Left ventricle myocardium inferior (tissue), 1 donor: ENCODE measurements around the gene RIMS1. TPM values are rescaled to one million over a fixed set of nuclear protein-coding genes. Genes with fewer than 3 reads are reported as not detected.
"Not testable (repeated sequence)": the region's sequence is repeated elsewhere in the genome, so short reads cannot be mapped to it uniquely, and the experiment has no call there.

Experiments used
- DNase-seq: peaks from one replicate; pipeline ENCODE4 v3.0.0-alpha.2; 2020
- H3K27ac ChIP-seq: fragments of 200-600 bp; replicated peaks from 2 replicates; pipeline ENCODE4 v1.8.0; 2021
- H3K27me3 ChIP-seq: fragments of 200-600 bp; 2 replicates; pipeline ENCODE4 v1.8.0; 2021; ENCODE audit warnings: low read depth
- H3K36me3 ChIP-seq: fragments of 200-600 bp; 2 replicates; pipeline ENCODE4 v1.8.0; 2021
- H3K4me1 ChIP-seq: fragments of 200-600 bp; 2 replicates; pipeline ENCODE4 v1.8.0; 2021
- H3K4me3 ChIP-seq: fragments of 200-600 bp; 2 replicates; pipeline ENCODE4 v1.8.0; 2021; ENCODE audit warnings: mild to moderate bottlenecking, moderate library complexity
- H3K9me3 ChIP-seq: fragments of 200-600 bp; replicated peaks from 2 replicates; pipeline ENCODE4 v1.8.0; 2021
- CTCF ChIP-seq: fragments of 200-600 bp; IDR thresholded peaks from 2 replicates; pipeline ENCODE4 v1.8.0; 2021; ENCODE audit warnings: antibody characterized with exemption, mild to moderate bottlenecking, borderline replicate concordance
- intact Hi-C: fragments of 100-400 bp; cut with micrococcal nuclease; formaldehyde crosslinking; loops from one replicate; pipeline ENCODE4 v1.11.0; 2022
- total RNA-seq: library from RNA; stranded (reverse); fragmentation: NEBNext Ultra II Directional; extraction: Animal tissue kit (Norgen Biotek cat#: 25700); gene quantifications from one replicate; pipeline ENCODE4 v1.2.1, GENCODE V29; 2021
- donor health status: DM: no; HTN: yes; CAD: no; lungs with severe emphysema.

The RIMS1 gene
- total RNA-seq, 1 donor from 2014 or later: 0.93 TPM

- no peak for DNase-seq
- no peaks in the 10 kb centered on the region for H3K27me3 ChIP-seq
- H3K9me3 ChIP-seq: no peaks in the 10 kb centered on the region
- no peaks in the 10 kb centered on the region for H3K36me3 ChIP-seq
- H3K4me3 ChIP-seq: no peak overlapping the region
- intact Hi-C loops: no loop called here
- H3K4me1 ChIP-seq: no peaks in the 10 kb centered on the region
- no peak for TF ChIP-seq CTCF
- no peak overlapping the region for H3K27ac ChIP-seq
Measured at GRCh38 chr6:71982389-71982788, 96.0 kb downstream of the RIMS1 start.

GRCh38 chr6:71983131-71983530, 96.8 kb downstream of the RIMS1 start:
- TF ChIP-seq CTCF: no peak
- H3K36me3 ChIP-seq: no peaks in the 10 kb centered on the region
- no peaks in the 10 kb centered on the region for H3K4me1 ChIP-seq
- no peaks in the 10 kb centered on the region for H3K27me3 ChIP-seq
- intact Hi-C loops: no loop called here
- DNase-seq: no peak
- no peaks in the 10 kb centered on the region for H3K9me3 ChIP-seq
- no peak overlapping the region for H3K4me3 ChIP-seq
- no peak overlapping the region for H3K27ac ChIP-seq

- no peak overlapping the region for H3K27ac ChIP-seq
Measured at GRCh38 chr6:71994705-71995271, 108.4 kb downstream of the RIMS1 start.

GRCh38 chr6:71997341-71997740, 111.0 kb downstream of the RIMS1 start:
- no peaks in the 10 kb centered on the region for H3K4me1 ChIP-seq
- no peak for DNase-seq
- no peak overlapping the region for H3K4me3 ChIP-seq
- TF ChIP-seq CTCF: no peak
- no peaks in the 10 kb centered on the region for H3K36me3 ChIP-seq
- H3K27ac ChIP-seq: no peak overlapping the region
- intact Hi-C loops: no loop called here
- H3K9me3 ChIP-seq: no peaks in the 10 kb centered on the region
- no peaks in the 10 kb centered on the region for H3K27me3 ChIP-seq

More at GRCh38 chr6:71994705-71995271, 108.4 kb downstream of the RIMS1 start:
- TF ChIP-seq CTCF: no peak
- no peak for DNase-seq
- intact Hi-C loops: no loop called here
- Histone ChIP-seq H3K9me3 (no peaks in the 10 kb centered on the region), H3K27me3 (no peaks in the 10 kb centered on the region), H3K4me1 (no peaks in the 10 kb centered on the region), H3K4me3 (no peak overlapping the region), H3K36me3 (no peaks in the 10 kb centered on the region)

- Histone ChIP-seq H3K36me3 (no peaks in the 10 kb centered on the region), H3K27ac (no peak overlapping the region), H3K4me1 (no peaks in the 10 kb centered on the region), H3K4me3 (no peak overlapping the region), H3K9me3 (peaks cover 21% of the 10 kb centered on the region), H3K27me3 (no peaks in the 10 kb centered on the region)
- TF ChIP-seq CTCF: no peak
- intact Hi-C loops: no loop called here
- DNase-seq: no peak
Measured at GRCh38 chr6:72002415-72002814, 116.1 kb downstream of the RIMS1 start.

GRCh38 chr6:72006591-72006990, 120.2 kb downstream of the RIMS1 start:
- DNase-seq, H3K36me3 ChIP-seq, H3K4me1 ChIP-seq, H3K27me3 ChIP-seq, intact Hi-C loops, H3K27ac ChIP-seq, H3K4me3 ChIP-seq: not testable (repeated sequence)
- peaks cover 33% of the 10 kb centered on the region for H3K9me3 ChIP-seq
